Amniotic epithelial cell (primary cell): ENCODE data around the gene CCDC150.
"Not testable (repeated sequence)": the region's sequence is repeated elsewhere in the genome, so short reads cannot be mapped to it uniquely, and the experiment has no call there.

Source experiments
- DNase-seq: peaks from one replicate; pipeline ENCODE4 v3.0.0-alpha.2; 2010; ENCODE audit warnings: low read depth

CCDC150 gene

GRCh38 chr2:196712867-196713266 lies 73.4 kb downstream of the CCDC150 start:
- DNase-seq: no peak

DNA sequence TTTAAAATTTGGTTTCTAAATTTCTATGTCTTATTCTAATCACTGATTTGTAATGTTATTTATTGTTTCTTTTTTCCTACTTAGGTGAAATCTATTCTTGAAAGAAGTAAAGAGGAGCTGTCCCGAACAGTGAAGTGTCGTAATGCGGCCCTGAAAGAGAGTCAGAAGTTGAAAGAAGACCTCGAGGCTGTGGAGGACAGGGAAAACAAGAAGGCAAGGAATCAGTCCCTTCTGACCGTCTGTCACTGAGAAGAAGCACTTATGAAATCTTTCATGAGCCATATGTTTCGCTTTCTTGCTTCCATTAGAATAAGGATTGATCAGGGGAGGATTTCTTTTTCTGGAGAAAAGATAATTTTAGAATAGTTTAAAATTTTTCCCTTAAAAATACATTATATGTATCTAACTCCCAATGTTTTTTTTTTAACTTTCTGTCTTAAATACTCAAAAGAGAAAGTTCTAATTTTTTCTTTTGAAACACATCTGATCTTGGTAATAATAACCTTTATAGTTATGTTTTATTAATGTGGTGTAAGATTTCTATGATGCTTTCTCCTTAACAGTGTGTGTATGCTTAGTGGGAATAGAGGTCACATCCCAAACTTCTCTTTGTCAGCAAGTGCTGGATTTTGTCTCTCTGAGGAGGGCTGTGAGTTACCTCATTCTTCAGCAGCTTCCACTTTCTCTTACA lies 79.0 kb downstream of the CCDC150 start:
- no peak for DNase-seq

DNA sequence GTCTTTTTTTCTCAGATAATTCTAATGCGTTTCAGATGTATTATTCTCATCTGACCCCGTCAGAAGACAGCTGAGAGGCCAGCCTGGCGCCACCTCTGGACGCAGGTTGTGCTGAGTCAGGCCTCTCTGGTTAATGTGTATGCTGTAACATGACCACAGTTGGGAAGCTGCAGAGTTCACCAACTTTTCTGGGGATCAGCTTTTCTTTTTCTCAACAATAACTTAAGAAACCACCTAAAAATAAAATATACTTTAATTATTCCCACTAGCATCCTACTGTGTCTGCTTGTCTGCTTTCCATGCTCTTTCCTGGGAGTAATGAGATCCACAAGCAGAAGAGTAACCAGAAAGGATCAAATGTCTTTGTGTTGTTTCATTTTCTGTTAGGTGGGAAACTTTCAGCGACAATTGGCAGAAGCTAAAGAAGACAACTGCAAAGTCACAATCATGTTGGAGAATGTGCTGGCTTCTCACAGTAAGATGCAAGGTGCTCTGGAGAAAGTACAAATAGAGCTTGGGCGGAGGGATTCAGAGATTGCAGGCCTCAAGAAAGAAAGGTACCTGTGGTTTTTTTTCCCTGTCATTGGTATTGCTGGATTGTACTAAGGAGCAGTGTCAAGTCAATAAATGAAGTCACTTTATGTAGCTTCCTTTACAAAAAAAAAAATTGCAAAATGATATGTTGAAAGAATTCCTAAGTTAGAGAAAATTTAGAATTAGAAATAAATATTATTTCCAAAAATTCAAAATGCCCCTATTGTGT lies 79.8 kb downstream of the CCDC150 start:
- DNase-seq: peak; percentile 70

- DNase-seq: no peak
Measured at GRCh38 chr2:196723571-196723970, 84.1 kb downstream of the CCDC150 start.

GRCh38 chr2:196725218-196725617 lies 85.7 kb downstream of the CCDC150 start:
- peak; percentile 36 for DNase-seq

GRCh38 chr2:196725882-196726281 lies 86.4 kb downstream of the CCDC150 start:
- no peak for DNase-seq

GRCh38 chr2:196729418-196729817 lies 89.9 kb downstream of the CCDC150 start:
- no peak for DNase-seq

- not testable (repeated sequence) for DNase-seq
Measured at GRCh38 chr2:196736646-196737045, 97.1 kb downstream of the CCDC150 start.

DNA sequence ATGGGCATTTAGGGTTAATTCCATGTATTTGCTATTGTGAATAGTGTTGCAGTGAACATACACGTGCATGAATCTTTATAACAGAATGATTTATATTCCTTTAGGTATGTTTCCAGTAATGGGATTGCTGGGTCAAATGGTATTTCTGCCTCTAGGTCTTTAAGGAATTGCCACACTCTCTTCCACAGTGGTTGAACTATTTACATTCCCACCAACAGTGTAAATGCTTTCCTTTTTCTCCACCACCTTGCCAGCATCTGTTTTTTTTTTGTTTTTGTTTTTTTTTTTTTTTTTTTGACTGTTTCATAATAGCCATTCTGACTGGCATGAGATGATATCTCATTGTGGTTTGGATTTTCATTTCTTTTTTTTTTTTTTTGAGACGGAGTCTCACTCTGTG lies 97.5 kb downstream of the CCDC150 start:
- no peak for DNase-seq

DNA sequence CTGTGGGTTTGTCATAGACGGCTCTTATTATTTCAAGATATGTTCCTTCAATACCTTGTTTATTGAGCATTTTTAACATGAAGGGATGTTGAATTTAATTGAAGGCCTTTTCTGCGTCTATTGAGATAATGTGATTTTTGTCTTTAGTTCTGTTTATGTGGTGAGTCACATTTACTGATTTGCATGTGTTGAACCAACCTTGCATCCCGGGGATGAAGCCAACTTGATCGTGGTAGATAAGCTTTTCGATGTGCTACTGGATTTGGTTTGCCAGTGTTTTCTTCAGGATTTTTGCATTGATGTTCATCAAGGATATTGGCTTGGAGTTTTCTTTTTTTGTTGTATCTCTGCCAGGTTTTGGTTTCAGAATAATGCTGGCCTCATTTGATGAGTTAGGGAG lies 99.5 kb downstream of the CCDC150 start:
- no peak for DNase-seq

GRCh38 chr2:196742216-196742615 lies 102.7 kb downstream of the CCDC150 start:
- no peak for DNase-seq

GRCh38 chr2:196742685-196743084 lies 103.2 kb downstream of the CCDC150 start:
- DNase-seq: no peak

- no peak for DNase-seq
Measured at GRCh38 chr2:196743165-196743564, 103.7 kb downstream of the CCDC150 start.

DNA sequence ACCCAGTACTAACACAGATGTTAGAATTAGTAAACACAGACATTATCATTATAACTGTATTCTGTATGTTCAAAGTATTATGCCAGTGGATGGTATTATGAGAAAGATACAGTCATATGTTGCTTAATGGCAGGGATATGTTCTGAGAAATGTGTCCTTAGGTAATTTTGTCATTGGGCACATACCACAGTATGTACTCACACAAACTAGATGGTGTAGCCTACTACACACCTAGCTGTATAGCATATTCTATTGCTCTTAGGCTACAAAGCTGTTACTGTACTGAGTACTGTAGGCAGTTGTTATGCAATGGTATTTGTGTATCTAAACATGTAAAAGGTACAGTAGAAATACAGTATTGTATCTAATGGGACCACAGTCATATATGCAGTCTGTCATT lies 106.2 kb downstream of the CCDC150 start:
- no peak for DNase-seq

GRCh38 chr2:196747400-196747799 lies 107.9 kb downstream of the CCDC150 start:
- no peak for DNase-seq

GRCh38 chr2:196748123-196748522 lies 108.6 kb downstream of the CCDC150 start:
- no peak for DNase-seq

DNA sequence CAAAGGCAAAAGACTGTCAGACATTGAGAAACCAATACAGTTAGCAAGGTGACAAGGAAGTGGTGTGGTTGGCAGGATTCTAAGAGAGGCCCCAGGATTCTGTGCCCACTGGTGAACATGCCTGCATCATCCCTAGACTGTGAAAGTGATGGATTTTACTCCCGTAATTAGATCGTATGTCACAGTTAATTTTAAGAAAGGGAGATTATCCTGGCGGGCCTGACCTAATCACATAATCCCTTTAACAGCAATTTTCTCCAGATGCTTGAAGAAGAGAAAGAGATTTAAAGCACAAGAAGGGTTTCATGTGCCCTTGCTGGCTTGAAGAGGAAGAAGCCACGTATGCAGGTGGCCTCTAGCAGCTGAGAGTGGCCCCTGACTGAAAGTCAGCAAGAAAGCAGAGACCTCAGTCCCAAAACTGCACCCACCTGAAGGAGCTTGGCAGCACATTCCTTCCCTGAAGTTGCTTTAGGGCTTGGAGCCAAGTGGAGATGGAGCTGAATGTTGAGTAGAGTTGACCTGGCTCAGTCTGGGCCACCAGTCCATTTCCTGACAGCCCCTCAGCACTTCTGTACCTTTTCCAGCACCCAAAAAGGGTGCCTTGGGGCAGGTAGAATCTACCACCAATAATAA lies 110.9 kb downstream of the CCDC150 start:
- DNase-seq: no peak

DNA sequence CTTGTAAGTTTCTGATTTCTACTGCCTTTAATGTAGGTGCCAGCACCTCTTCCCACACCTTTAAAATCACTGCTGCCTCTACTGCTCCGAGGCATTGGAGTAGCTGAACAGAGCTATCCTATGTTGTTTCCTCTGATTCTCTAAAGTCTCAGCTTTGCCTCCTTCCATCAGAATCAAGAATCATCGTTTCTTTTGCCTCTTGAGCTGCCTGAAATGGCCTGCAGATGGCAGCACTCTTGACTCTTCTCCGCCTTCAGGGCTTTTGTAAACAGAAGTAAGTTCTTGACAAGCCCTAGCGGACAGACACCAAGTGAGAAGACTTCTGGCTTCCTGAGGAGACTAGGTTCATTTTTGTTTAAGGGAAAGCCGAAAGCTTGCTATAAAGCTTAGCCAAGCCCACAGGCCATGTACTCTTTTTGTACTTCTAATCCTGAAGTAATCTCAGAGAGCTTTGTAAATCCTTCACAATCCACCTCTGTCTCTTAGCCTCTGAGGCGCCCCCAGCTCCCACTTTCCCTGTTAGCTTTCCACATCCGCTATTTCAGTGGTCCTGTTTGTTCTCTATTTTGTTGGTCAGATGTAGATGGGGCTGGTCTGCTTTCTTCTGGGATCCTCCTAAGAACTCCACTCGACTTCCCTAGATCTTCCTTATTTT lies 111.6 kb downstream of the CCDC150 start:
- DNase-seq: peak; percentile 76

DNA sequence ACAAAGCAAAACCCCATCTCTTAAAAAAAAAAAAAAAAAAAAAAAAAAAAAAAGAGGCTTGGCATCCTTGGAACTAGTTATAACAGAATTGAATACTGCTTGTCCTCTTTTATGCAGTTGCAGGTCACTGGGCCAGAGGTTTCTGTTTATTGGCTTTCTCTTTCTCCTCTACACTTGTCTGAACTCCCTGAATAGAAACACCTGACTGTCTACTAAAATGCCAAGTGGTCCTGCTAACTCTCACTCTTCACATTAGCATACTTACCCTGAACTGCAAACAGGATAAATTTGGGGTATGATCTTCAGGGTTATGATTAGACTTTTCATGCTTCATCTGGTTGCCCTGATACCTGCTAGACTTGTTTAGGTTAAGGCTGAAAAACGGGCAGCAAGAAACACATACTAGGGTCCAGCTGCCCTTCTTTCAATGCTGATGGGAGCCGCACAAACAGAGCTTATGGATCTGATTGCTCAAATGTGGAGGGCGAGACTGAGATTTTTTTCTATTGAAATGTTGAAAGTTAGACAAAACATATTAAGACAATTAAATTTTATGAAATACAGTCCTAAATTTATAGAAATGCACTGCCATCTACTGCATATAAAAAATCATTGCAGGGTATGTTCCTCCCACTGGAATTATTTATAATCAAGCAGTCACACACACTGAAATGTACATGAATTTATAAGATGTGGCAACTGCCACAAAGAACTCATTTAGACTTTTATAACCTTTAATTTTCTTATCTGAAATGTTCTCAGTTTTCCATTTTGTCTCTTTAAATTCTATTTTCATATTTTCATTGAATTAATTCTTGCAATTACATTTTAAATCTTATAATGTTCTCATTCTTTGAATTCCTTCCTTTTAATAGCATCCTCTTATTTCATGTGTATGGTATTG lies 119.2 kb downstream of the CCDC150 start:
- DNase-seq: peak; percentile 19

- no peak for DNase-seq
Measured at GRCh38 chr2:196759378-196759706, 119.8 kb downstream of the CCDC150 start.

DNA sequence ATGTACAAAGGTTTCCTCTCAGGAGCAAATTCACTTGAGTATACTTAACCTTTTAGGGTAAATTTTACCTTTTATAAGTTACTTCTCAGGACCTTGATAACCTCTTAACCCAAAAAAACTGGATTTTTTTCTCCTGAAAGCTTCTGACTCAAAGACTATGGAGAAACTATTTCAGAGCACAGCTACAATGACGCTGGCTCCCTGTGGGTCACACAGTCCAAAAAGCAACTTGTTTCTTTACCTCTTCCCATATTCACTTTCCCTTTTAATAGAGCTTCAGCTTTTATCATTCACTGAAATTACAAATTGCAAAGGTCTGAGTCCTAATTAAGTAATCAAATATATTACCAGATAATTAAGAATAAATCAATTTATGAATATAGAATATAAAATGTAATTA lies 127.6 kb downstream of the CCDC150 start:
- DNase-seq: no peak
